Forelimb muscle (tissue), 1 donor: ENCODE data around the gene STK32B. TPM values are rescaled to one million over a fixed set of nuclear protein-coding genes. Genes with fewer than 3 reads are reported as not detected.
"Not testable (repeated sequence)": the region's sequence is repeated elsewhere in the genome, so short reads cannot be mapped to it uniquely, and the experiment has no call there.

ENCODE experiments used
- DNase-seq: peaks from one replicate; pipeline ENCODE4 v3.0.0-alpha.2; 2013; ENCODE audit warnings: low read depth
- polyA plus RNA-seq: library from polyadenylated mRNA; unstranded; fragments of 120-200 nt; gene quantifications from one replicate; pipeline ENCODE4 v1.2.1, GENCODE V29; 2013; ENCODE audit not compliant: insufficient read length

STK32B gene
- polyA plus RNA-seq, 1 donor, result 5.4 TPM

- DNase-seq, result no peak
Measured at GRCh38 chr4:5206016-5206790, 154.9 kb downstream of the STK32B start.

GRCh38 chr4:5209862-5210261, 158.6 kb downstream of the STK32B start:
- no peak for DNase-seq

- DNase-seq, result no peak
Measured at GRCh38 chr4:5211282-5211839, 160.1 kb downstream of the STK32B start.

- no peak for DNase-seq
Measured at GRCh38 chr4:5212255-5213013, 161.2 kb downstream of the STK32B start.

- DNase-seq, result no peak
Measured at GRCh38 chr4:5213087-5213595, 161.9 kb downstream of the STK32B start.

GRCh38 chr4:5215321-5215720, 164.0 kb downstream of the STK32B start:
- no peak for DNase-seq

- DNase-seq, result no peak
Measured at GRCh38 chr4:5217421-5217820, 166.1 kb downstream of the STK32B start.

- DNase-seq, result no peak
Measured at GRCh38 chr4:5218376-5219069, 167.2 kb downstream of the STK32B start.

- no peak for DNase-seq
Measured at GRCh38 chr4:5220028-5220427, 168.7 kb downstream of the STK32B start.

- DNase-seq, result no peak
Measured at GRCh38 chr4:5222047-5222446, 170.8 kb downstream of the STK32B start.

GRCh38 chr4:5222951-5223350, 171.7 kb downstream of the STK32B start:
- DNase-seq, result no peak

- DNase-seq, result no peak
Measured at GRCh38 chr4:5224340-5224739, 173.1 kb downstream of the STK32B start.

- no peak for DNase-seq
Measured at GRCh38 chr4:5232549-5232948, 181.3 kb downstream of the STK32B start.

GRCh38 chr4:5237086-5237660, 185.9 kb downstream of the STK32B start:
- DNase-seq, result no peak

GRCh38 chr4:5238173-5238572, 186.9 kb downstream of the STK32B start:
- no peak for DNase-seq

- DNase-seq, result not testable (repeated sequence)
Measured at GRCh38 chr4:5247061-5247460, 195.8 kb downstream of the STK32B start.

GRCh38 chr4:5247735-5248134, 196.5 kb downstream of the STK32B start:
- DNase-seq, result no peak

- DNase-seq, result no peak
Measured at GRCh38 chr4:5249727-5250126, 198.4 kb downstream of the STK32B start.

- not testable (repeated sequence) for DNase-seq
Measured at GRCh38 chr4:5250536-5250935, 199.3 kb downstream of the STK32B start.

- DNase-seq, result no peak
Measured at GRCh38 chr4:5256421-5256820, 205.1 kb downstream of the STK32B start.

GRCh38 chr4:5257086-5257485, 205.8 kb downstream of the STK32B start:
- no peak for DNase-seq

- no peak for DNase-seq
Measured at GRCh38 chr4:5259471-5259870, 208.2 kb downstream of the STK32B start.
